GM18870 (cell line): Measurements from ENCODE around the gene NRXN3.

Experiments
- ATAC-seq: cut with Tn5 transposase; IDR thresholded peaks from one replicate; pipeline ENCODE4 v1.9.1; 2021; ENCODE audit warnings: moderate library complexity; ENCODE audit not compliant: unreplicated experiment

Gene NRXN3

GRCh38 chr14:78788467-78789360 is 618.5 kb downstream of the NRXN3 start:
- ATAC-seq, result no peak

- ATAC-seq, result no peak
These were observed 620.1 kb downstream of the NRXN3 start for GRCh38 chr14:78790271-78790670.

- ATAC-seq, result no peak
These were observed 628.6 kb downstream of the NRXN3 start for GRCh38 chr14:78798757-78799156.

GRCh38 chr14:78805570-78805969 is 635.4 kb downstream of the NRXN3 start:
- no peak for ATAC-seq

GRCh38 chr14:78823035-78823434 is 652.9 kb downstream of the NRXN3 start:
- no peak for ATAC-seq

GRCh38 chr14:78823516-78823915 is 653.3 kb downstream of the NRXN3 start:
- ATAC-seq, result no peak

- peak; percentile 94 for ATAC-seq
These were observed 659.1 kb downstream of the NRXN3 start for GRCh38 chr14:78829274-78829673.

GRCh38 chr14:78834766-78835451 is 664.7 kb downstream of the NRXN3 start:
- ATAC-seq, result no peak

GRCh38 chr14:78835909-78836308 is 665.7 kb downstream of the NRXN3 start:
- ATAC-seq, result no peak

- ATAC-seq, result peak; percentile 61
These were observed 666.6 kb downstream of the NRXN3 start for GRCh38 chr14:78836777-78837176.

GRCh38 chr14:78838959-78839358 is 668.8 kb downstream of the NRXN3 start:
- no peak for ATAC-seq

- no peak for ATAC-seq
These were observed 670.7 kb downstream of the NRXN3 start for GRCh38 chr14:78840898-78841297.

- no peak for ATAC-seq
These were observed 677.6 kb downstream of the NRXN3 start for GRCh38 chr14:78847801-78848200.

- ATAC-seq, result peak; percentile 88
These were observed 678.2 kb downstream of the NRXN3 start for GRCh38 chr14:78848234-78848820.

- ATAC-seq, result no peak
These were observed 679.8 kb downstream of the NRXN3 start for GRCh38 chr14:78849952-78850351.

GRCh38 chr14:78851189-78851588 is 681.0 kb downstream of the NRXN3 start:
- no peak for ATAC-seq

GRCh38 chr14:78852040-78852439 is 681.9 kb downstream of the NRXN3 start:
- ATAC-seq, result no peak

- ATAC-seq, result no peak
These were observed 687.8 kb downstream of the NRXN3 start for GRCh38 chr14:78857974-78858373.

GRCh38 chr14:78863143-78863542 is 693.0 kb downstream of the NRXN3 start:
- no peak for ATAC-seq

GRCh38 chr14:78872837-78873236 is 702.7 kb downstream of the NRXN3 start:
- ATAC-seq, result no peak

- no peak for ATAC-seq
These were observed 703.4 kb downstream of the NRXN3 start for GRCh38 chr14:78873581-78873980.

GRCh38 chr14:78875049-78875448 is 704.9 kb downstream of the NRXN3 start:
- no peak for ATAC-seq
